Astrocyte (in vitro differentiated cells and primary cell): ENCODE data around the gene DNAH5. TPM values are rescaled to one million over a fixed set of nuclear protein-coding genes. Genes with fewer than 3 reads are reported as not detected.

Experiments
- DNase-seq: peaks from one replicate; pipeline ENCODE4 v3.0.0-alpha.2; 2010; ENCODE audit warnings: low read depth
- FAIRE-seq: peaks from 2 replicates; lab custom pipeline; 2011; peaks lifted over from hg19 to GRCh38; lab: Jason Lieb, UNC
- H2AFZ ChIP-seq: 2 replicates; pipeline ENCODE4 v1.6.0; 2012; ENCODE audit warnings: low read depth, low read length, inconsistent platforms
- H3K27ac ChIP-seq: 2 replicates; pipeline ENCODE4 v1.5.1; 2011; ENCODE audit warnings: low read depth, low read length, inconsistent platforms
- H3K27me3 ChIP-seq: 2 replicates; pipeline ENCODE4 v1.6.0; 2011; ENCODE audit warnings: low read length, inconsistent platforms; ENCODE audit not compliant: insufficient read depth
- H3K36me3 ChIP-seq: 2 replicates; pipeline ENCODE4 v1.5.1; 2011; ENCODE audit warnings: low read length, inconsistent platforms; ENCODE audit not compliant: insufficient read depth
- H3K4me1 ChIP-seq: 2 replicates; pipeline ENCODE4 v1.5.1; 2011; ENCODE audit warnings: low read length, inconsistent platforms; ENCODE audit not compliant: insufficient read depth
- H3K4me2 ChIP-seq: 2 replicates; pipeline ENCODE4 v1.6.0; 2012; ENCODE audit warnings: low read length, inconsistent platforms
- H3K4me3 ChIP-seq: 2 replicates; pipeline ENCODE4 v1.5.1; 2011; ENCODE audit warnings: low read depth, mild to moderate bottlenecking, low read length, inconsistent platforms; ENCODE audit not compliant: insufficient read depth
- H3K79me2 ChIP-seq: 2 replicates; pipeline ENCODE4 v1.6.0; 2012; ENCODE audit warnings: mild to moderate bottlenecking, low read length, inconsistent platforms; ENCODE audit not compliant: insufficient read depth
- H3K9ac ChIP-seq: 2 replicates; pipeline ENCODE4 v1.6.0; 2012; ENCODE audit warnings: mild to moderate bottlenecking, low read length, inconsistent platforms
- H3K9me3 ChIP-seq: 2 replicates; pipeline ENCODE4 v1.5.1; 2012; ENCODE audit warnings: low read depth, mild to moderate bottlenecking, low read length, inconsistent platforms; ENCODE audit not compliant: insufficient read depth
- H4K20me1 ChIP-seq: 2 replicates; pipeline ENCODE4 v1.6.0; 2012; ENCODE audit warnings: low read length, inconsistent platforms; ENCODE audit not compliant: insufficient read depth
- H3K27ac Mint-ChIP-seq: one replicate; pipeline ENCODE4 v1.8.0; 2021; ENCODE audit warnings: mild to moderate bottlenecking, mixed read lengths; ENCODE audit not compliant: unreplicated experiment
- H3K27me3 Mint-ChIP-seq: one replicate; pipeline ENCODE4 v1.8.0; 2021; ENCODE audit warnings: low read depth, mixed read lengths; ENCODE audit not compliant: unreplicated experiment
- H3K36me3 Mint-ChIP-seq: one replicate; pipeline ENCODE4 v1.8.0; 2021; ENCODE audit warnings: low read depth, mixed read lengths; ENCODE audit not compliant: unreplicated experiment
- H3K4me1 Mint-ChIP-seq: one replicate; pipeline ENCODE4 v1.8.0; 2021; ENCODE audit warnings: low read depth, mixed read lengths; ENCODE audit not compliant: unreplicated experiment
- H3K4me3 Mint-ChIP-seq: one replicate; pipeline ENCODE4 v1.8.0; 2021; ENCODE audit warnings: mild to moderate bottlenecking, moderate library complexity, mixed read lengths; ENCODE audit not compliant: unreplicated experiment
- H3K9me3 Mint-ChIP-seq: one replicate; pipeline ENCODE4 v1.8.0; 2021; ENCODE audit warnings: mild to moderate bottlenecking, mixed read lengths; ENCODE audit not compliant: unreplicated experiment
- CTCF ChIP-seq: IDR thresholded peaks from 2 replicates; pipeline ENCODE4 v1.5.1; 2011; ENCODE audit warnings: low read depth, mild to moderate bottlenecking, inconsistent platforms, low read length, moderate library complexity; ENCODE audit not compliant: insufficient read depth
- EZH2 ChIP-seq: IDR thresholded peaks from 2 replicates; pipeline ENCODE4 v1.6.1; 2012; ENCODE audit warnings: mild to moderate bottlenecking, low read length, inconsistent platforms; ENCODE audit not compliant: insufficient read depth
- total RNA-seq: library from RNA; stranded (reverse); gene quantifications from 2 replicates; pipeline ENCODE4 v1.2.1, GENCODE V29; 2021

The DNAH5 gene
- total RNA-seq, 1 donor from 2014 or later, result 3.4 TPM

GRCh38 chr5:13664377-13664776 lies 280.1 kb downstream of the DNAH5 start:
- Histone ChIP-seq H4K20me1 (no peaks in the 10 kb centered on the region), H3K36me3 (no peaks in the 10 kb centered on the region), H3K4me2 (peak overlapping the region; percentile 22), H3K9me3 (no peaks in the 10 kb centered on the region), H3K79me2 (no peaks in the 10 kb centered on the region), H3K27ac (peak overlapping the region; percentile 48), H3K4me1 (peaks cover 2% of the 10 kb centered on the region), H3K9ac (no peak overlapping the region), H2AFZ (peak overlapping the region; percentile 13), H3K27me3 (no peaks in the 10 kb centered on the region), H3K4me3 (no peak overlapping the region)
- peak overlapping the region; percentile 3 for H3K27ac Mint-ChIP-seq
- no peak overlapping the region for H3K4me3 Mint-ChIP-seq
- peak; percentile 91 for FAIRE-seq
- H3K36me3 Mint-ChIP-seq, result no peaks in the 10 kb centered on the region
- peaks cover 10% of the 10 kb centered on the region for H3K4me1 Mint-ChIP-seq
- TF ChIP-seq EZH2, result no peak
- TF ChIP-seq CTCF, result no peak
- no peaks in the 10 kb centered on the region for H3K27me3 Mint-ChIP-seq
- peak; percentile 93 for DNase-seq
- H3K9me3 Mint-ChIP-seq, result peaks cover 2% of the 10 kb centered on the region

GRCh38 chr5:13662626-13663025 lies 281.9 kb downstream of the DNAH5 start:
- H3K36me3 Mint-ChIP-seq, result no peaks in the 10 kb centered on the region
- FAIRE-seq (peak; percentile 58), DNase-seq (peak; percentile 33)
- Histone ChIP-seq H3K79me2 (no peaks in the 10 kb centered on the region), H3K4me3 (no peak overlapping the region), H3K4me2 (no peak overlapping the region), H3K9me3 (no peaks in the 10 kb centered on the region), H3K9ac (no peak overlapping the region), H3K27me3 (no peaks in the 10 kb centered on the region), H3K27ac (no peak overlapping the region), H3K36me3 (no peaks in the 10 kb centered on the region), H3K4me1 (peaks cover 2% of the 10 kb centered on the region), H4K20me1 (no peaks in the 10 kb centered on the region), H2AFZ (no peak overlapping the region)
- no peaks in the 10 kb centered on the region for H3K27me3 Mint-ChIP-seq
- TF ChIP-seq CTCF (no peak), EZH2 (no peak)
- H3K4me1 Mint-ChIP-seq, result peaks cover 18% of the 10 kb centered on the region
- H3K9me3 Mint-ChIP-seq, result peaks cover 2% of the 10 kb centered on the region
- H3K4me3 Mint-ChIP-seq, result no peak overlapping the region
- no peak overlapping the region for H3K27ac Mint-ChIP-seq

GRCh38 chr5:13661272-13661671 lies 283.2 kb downstream of the DNAH5 start:
- FAIRE-seq (no peak), DNase-seq (no peak)
- H3K4me3 Mint-ChIP-seq, result no peak overlapping the region
- H3K27me3 ChIP-seq, result no peaks in the 10 kb centered on the region
- H3K4me2 ChIP-seq, result no peak overlapping the region
- H3K4me3 ChIP-seq, result no peak overlapping the region
- no peak overlapping the region for H3K9ac ChIP-seq
- no peaks in the 10 kb centered on the region for H3K36me3 Mint-ChIP-seq
- no peak overlapping the region for H2AFZ ChIP-seq
- H3K9me3 Mint-ChIP-seq, result peaks cover 2% of the 10 kb centered on the region
- no peaks in the 10 kb centered on the region for H4K20me1 ChIP-seq
- no peak overlapping the region for H3K27ac Mint-ChIP-seq
- peaks cover 18% of the 10 kb centered on the region for H3K4me1 Mint-ChIP-seq
- no peaks in the 10 kb centered on the region for H3K9me3 ChIP-seq
- no peak overlapping the region for H3K27ac ChIP-seq
- no peaks in the 10 kb centered on the region for H3K79me2 ChIP-seq
- TF ChIP-seq EZH2, result no peak
- no peak for TF ChIP-seq CTCF
- H3K36me3 ChIP-seq, result no peaks in the 10 kb centered on the region
- no peaks in the 10 kb centered on the region for H3K27me3 Mint-ChIP-seq
- peaks cover 2% of the 10 kb centered on the region for H3K4me1 ChIP-seq
